NT2/D1 (cell line): ENCODE results near the gene CDH5.

Experiments used
- DNase-seq: peaks from one replicate; pipeline ENCODE4 v3.0.0-alpha.2; 2011; ENCODE audit warnings: low read depth, low spot score
- H3K27me3 ChIP-seq: 2 replicates; pipeline ENCODE4 v1.6.0; 2011; ENCODE audit warnings: mild to moderate bottlenecking; ENCODE audit not compliant: insufficient read length, insufficient read depth
- H3K36me3 ChIP-seq: 2 replicates; pipeline ENCODE4 v1.6.1; 2011; ENCODE audit warnings: mild to moderate bottlenecking, low read length, mixed read lengths; ENCODE audit not compliant: insufficient read depth, insufficient read length
- H3K4me1 ChIP-seq: 2 replicates; pipeline ENCODE4 v1.5.1; 2011; ENCODE audit not compliant: insufficient read depth, insufficient read length
- H3K4me3 ChIP-seq: 2 replicates; pipeline ENCODE4 v1.5.1; 2011; ENCODE audit warnings: low read depth; ENCODE audit not compliant: insufficient read length
- H3K9ac ChIP-seq: 2 replicates; pipeline ENCODE4 v1.6.0; 2011; ENCODE audit warnings: low read depth; ENCODE audit not compliant: insufficient read length
- H3K9me3 ChIP-seq: 2 replicates; pipeline ENCODE4 v1.5.1; 2011; ENCODE audit warnings: mild to moderate bottlenecking, low read length; ENCODE audit not compliant: insufficient read depth
- SUZ12 ChIP-seq: IDR thresholded peaks from 2 replicates; pipeline ENCODE4 v1.6.1; 2011; ENCODE audit not compliant: insufficient read length, insufficient read depth; ENCODE audit errors: extremely low read depth
- YY1 ChIP-seq: IDR thresholded peaks from 2 replicates; pipeline ENCODE4 v1.6.1; 2011; ENCODE audit not compliant: insufficient read length, insufficient read depth
- ZNF274 ChIP-seq: IDR thresholded peaks from 2 replicates; pipeline ENCODE4 v1.6.1; 2011; ENCODE audit warnings: mild to moderate bottlenecking, low read depth, low read length

Gene CDH5

GRCh38 chr16:66401610-66402009, 35.1 kb downstream of the CDH5 start:
- Histone ChIP-seq H3K4me3 (no peak overlapping the region), H3K9me3 (peaks cover 10% of the 10 kb centered on the region; the same call in 1 of the 2 replicates), H3K4me1 (peaks cover 10% of the 10 kb centered on the region), H3K9ac (no peak overlapping the region), H3K36me3 (no peaks in the 10 kb centered on the region), H3K27me3 (peaks cover 17% of the 10 kb centered on the region)
- TF ChIP-seq SUZ12 (no peak), ZNF274 (no peak), YY1 (no peak)
- DNase-seq = no peak

- H3K4me1 ChIP-seq = peaks cover 10% of the 10 kb centered on the region
- no peak for TF ChIP-seq SUZ12
- no peak for TF ChIP-seq ZNF274
- no peak for TF ChIP-seq YY1
- no peak overlapping the region for H3K9ac ChIP-seq
- H3K27me3 ChIP-seq = peaks cover 18% of the 10 kb centered on the region
- no peaks in the 10 kb centered on the region for H3K36me3 ChIP-seq
- DNase-seq = no peak
- peaks cover 10% of the 10 kb centered on the region; the same call in 1 of the 2 replicates for H3K9me3 ChIP-seq
- no peak overlapping the region for H3K4me3 ChIP-seq
These were observed 35.7 kb downstream of the CDH5 start for GRCh38 chr16:66402166-66402565.

GRCh38 chr16:66402591-66403230, 36.2 kb downstream of the CDH5 start:
- H3K4me3 ChIP-seq = no peak overlapping the region
- H3K9me3 ChIP-seq = peaks cover 10% of the 10 kb centered on the region; the same call in 1 of the 2 replicates
- TF ChIP-seq ZNF274 (no peak), SUZ12 (no peak), YY1 (no peak)
- H3K9ac ChIP-seq = no peak overlapping the region
- no peak for DNase-seq
- H3K27me3 ChIP-seq = peaks cover 18% of the 10 kb centered on the region
- peaks cover 10% of the 10 kb centered on the region for H3K4me1 ChIP-seq
- H3K36me3 ChIP-seq = no peaks in the 10 kb centered on the region

- Histone ChIP-seq H3K9ac (no peak overlapping the region), H3K36me3 (no peaks in the 10 kb centered on the region), H3K4me3 (no peak overlapping the region), H3K9me3 (peaks cover 10% of the 10 kb centered on the region; the same call in 1 of the 2 replicates), H3K27me3 (peaks cover 18% of the 10 kb centered on the region), H3K4me1 (peaks cover 12% of the 10 kb centered on the region)
- TF ChIP-seq SUZ12 = no peak
- no peak for TF ChIP-seq ZNF274
- no peak for TF ChIP-seq YY1
- no peak for DNase-seq
These were observed 37.1 kb downstream of the CDH5 start for GRCh38 chr16:66403531-66404145.

- no peak for DNase-seq
- peaks cover 15% of the 10 kb centered on the region; the same call in 1 of the 2 replicates for H3K9me3 ChIP-seq
- peaks cover 12% of the 10 kb centered on the region for H3K4me1 ChIP-seq
- H3K4me3 ChIP-seq = no peak overlapping the region
- H3K9ac ChIP-seq = no peak overlapping the region
- TF ChIP-seq SUZ12 = no peak
- no peak for TF ChIP-seq ZNF274
- TF ChIP-seq YY1 = no peak
- H3K36me3 ChIP-seq = no peaks in the 10 kb centered on the region
- H3K27me3 ChIP-seq = peaks cover 18% of the 10 kb centered on the region
These were observed 38.7 kb downstream of the CDH5 start for GRCh38 chr16:66405057-66405783.

- Histone ChIP-seq H3K4me3 (peak overlapping the region; percentile 59), H3K4me1 (peaks cover 6% of the 10 kb centered on the region), H3K9me3 (peaks cover 21% of the 10 kb centered on the region; the same call in 1 of the 2 replicates), H3K36me3 (no peaks in the 10 kb centered on the region), H3K27me3 (peaks cover 18% of the 10 kb centered on the region), H3K9ac (peak overlapping the region; percentile 47)
- DNase-seq = peak; percentile 48
- TF ChIP-seq YY1 (no peak), SUZ12 (no peak), ZNF274 (no peak)
These were observed 40.2 kb downstream of the CDH5 start for GRCh38 chr16:66406534-66407221.
